GM19043 (cell line): ENCODE data around the gene LRRC53.

ENCODE experiments used
- ATAC-seq: cut with Tn5 transposase; IDR thresholded peaks from one replicate; pipeline ENCODE4 v1.9.1; 2021; ENCODE audit warnings: low read depth; ENCODE audit not compliant: unreplicated experiment

The LRRC53 gene

DNA sequence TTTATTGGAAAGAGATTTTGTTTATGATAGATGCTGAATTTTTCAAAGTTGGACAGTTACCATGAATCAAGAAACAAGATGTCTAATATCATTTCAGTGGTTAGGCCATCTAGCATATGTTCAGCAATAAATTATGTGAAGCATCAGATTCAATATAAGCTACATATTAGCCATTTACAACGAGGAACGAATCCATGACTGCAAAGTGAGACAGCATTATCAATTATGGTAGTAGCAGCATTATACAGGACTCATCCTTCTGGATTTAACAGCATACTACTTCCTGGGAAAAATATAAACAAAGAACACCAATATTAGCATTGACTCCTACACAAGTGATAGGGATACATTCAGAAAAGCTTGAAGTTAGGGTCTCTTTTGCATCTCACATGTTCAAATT, 59.1 kb downstream of the LRRC53 start:
- ATAC-seq = no peak

DNA sequence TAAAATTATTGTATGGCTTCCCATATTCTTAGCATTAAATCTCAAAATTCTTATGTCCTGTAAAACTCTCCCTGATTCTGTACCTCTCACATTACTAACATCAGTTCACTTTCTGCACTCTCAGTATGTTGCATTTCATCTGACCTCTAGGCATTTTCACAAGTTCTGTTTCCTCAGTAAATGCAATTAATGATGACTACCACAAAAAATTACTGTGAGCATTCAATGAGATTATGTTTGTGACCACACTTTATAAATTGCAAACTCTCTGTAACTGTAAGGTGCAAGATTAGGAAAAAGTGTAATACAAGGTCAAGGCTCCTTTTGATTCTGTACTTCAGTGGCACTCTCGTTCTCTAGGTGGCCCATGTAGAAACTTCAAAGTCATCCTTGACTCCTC, 60.4 kb downstream of the LRRC53 start:
- ATAC-seq = no peak

DNA sequence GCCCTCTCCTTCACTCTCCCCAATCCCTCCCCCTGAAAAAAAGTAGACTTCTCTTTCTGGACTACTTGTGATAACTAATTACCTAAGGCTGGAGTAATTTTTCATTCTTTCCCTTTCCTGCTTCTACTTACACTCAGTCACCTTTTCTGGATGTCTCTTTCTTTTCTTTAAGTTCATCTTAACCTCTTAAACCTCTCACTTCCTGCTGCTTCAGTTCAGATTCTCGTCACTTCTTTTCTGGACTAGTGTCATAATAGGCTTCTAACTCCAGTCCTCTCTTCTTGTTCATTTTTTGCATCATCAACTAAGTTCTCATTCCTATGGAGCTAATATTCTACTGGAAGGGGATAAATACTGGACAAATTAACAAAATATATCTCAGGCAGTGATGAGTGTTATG, 75.4 kb downstream of the LRRC53 start:
- ATAC-seq = no peak

DNA sequence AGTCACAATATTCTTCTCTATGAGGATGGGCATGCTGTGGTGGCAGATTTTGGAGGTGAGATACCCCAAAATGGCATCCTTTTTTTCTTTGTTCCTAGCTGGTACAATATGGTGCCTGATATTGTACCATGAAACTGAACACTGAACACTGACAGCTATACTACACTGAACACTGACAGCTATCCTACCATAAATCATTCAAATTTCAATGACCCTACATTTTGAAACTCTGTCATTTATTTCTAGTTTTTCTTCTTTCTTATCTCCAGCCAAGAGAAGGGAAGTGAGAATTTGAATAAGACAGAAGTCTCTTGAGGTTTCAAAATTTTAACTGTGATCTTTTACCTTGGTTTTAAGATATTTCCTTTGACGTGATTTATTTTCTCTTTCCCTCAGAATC, 76.3 kb downstream of the LRRC53 start:
- ATAC-seq = no peak

DNA sequence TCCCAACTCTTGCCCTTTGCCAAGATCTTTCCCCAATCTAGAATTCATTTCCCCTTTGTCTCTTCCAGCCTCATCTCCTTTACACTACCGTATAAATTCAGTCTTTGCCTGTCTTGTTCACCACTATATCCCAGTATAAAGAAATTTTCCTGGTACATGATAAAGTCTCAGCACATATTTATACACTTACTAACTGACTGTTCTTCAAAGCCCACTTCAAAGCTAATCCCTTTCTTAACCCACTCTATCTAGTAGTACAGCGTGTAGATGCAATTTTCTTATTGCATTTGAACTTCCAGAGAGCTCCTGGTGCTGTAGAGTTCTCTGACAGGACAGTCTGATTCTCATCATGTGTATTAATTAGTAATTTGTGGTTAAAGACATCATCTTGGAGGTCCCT, 78.1 kb downstream of the LRRC53 start:
- no peak for ATAC-seq

DNA sequence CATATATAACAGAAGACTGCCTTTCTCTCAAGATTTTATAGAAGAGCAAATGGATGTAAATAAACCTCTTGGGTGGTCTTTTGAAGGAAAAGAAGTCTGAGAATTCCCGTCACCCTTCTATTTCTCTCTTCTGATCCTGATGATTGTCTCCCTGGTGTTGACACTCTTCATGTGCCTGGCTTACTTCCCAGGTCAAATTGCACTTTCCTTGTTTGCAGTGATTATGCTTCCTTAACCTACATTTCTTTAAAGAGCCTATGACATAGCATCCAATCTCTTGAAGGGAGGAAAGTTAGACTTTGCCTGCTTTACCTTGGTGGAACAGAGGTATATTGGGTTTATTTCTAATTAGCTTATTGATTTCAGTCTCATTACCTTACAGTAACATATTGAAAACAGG, 80.1 kb downstream of the LRRC53 start:
- no peak for ATAC-seq

DNA sequence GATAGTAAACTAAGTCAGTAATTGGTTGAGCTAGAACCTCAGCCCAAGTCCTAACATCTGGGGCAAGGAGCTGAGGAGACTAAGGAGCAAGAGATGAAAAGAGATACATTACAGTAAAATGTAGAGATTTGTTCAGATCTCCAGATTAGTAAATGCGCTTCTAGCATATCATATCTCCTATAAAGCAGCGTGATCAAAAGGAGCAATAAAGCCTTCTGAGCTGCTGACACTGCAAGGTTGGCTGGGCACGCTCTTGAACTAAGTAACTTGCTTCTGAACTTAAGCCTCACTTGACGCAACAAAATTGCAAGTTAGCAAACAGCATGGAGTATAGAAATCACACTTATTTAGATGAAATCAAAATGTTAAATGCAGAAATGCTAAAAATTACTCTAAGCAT, 80.9 kb downstream of the LRRC53 start:
- no peak for ATAC-seq

DNA sequence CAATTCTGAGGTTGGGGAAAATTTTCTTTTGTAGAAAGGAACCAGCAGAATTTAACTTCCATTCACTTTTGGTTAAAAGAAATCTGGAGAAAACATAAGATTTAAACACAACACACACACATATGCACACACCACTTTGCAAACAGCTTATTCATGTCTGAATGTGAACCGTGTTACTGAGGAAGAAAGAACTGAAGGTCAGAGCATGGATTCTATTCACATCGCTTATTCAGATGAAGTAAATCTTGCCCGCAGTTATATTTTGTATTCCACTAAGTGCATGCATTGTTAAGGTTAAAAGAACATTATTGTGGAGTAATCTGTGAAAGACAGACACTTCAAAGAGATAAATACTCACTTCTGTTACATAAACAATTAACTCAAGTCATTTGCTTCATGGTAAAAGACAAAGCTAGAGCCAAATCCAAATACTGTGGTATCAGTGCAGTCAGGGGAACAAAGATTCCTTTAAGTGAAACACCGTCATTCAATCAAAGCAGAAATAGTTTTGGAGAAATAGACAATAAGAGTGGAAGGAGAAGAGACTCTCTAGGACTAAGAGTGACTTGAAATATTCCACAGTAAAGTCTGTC, 82.0 kb downstream of the LRRC53 start:
- ATAC-seq = no peak

DNA sequence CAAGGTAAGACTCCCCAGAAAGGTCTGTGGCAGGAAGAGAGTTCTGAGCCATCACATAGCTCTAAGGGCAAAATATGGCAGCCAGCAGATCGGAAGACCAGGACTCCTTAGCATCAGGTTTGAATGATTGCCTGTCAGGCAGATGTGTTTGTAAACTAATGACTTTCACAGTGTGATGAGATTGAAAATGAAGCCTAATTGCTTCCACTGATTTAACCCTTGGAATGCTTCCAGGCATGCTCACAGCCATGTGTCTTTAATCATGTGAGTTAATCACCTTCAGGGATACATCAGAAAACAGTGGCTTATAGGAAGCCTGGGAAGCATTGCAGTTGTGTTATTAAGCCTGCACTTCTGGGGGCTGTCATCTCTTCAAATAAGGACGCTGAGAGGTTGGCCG, 82.8 kb downstream of the LRRC53 start:
- no peak for ATAC-seq

DNA sequence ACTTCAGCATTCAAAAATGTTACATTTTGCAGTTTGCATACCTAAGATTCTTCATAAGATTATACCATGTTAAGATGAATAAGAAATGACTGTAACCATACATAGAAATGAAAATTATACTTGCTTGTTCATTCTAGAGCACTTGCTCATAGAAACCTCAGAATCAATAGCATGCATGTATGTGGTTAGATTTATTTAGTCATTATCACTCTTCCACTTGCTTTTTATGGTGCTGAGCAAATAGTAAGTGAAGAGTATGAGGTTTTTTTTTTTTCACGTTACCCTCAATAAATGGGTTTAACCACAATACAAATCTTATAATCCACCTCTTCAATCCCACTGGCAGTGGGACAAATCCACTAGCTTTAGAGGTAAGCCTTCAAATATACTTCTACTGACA, 84.7 kb downstream of the LRRC53 start:
- no peak for ATAC-seq

DNA sequence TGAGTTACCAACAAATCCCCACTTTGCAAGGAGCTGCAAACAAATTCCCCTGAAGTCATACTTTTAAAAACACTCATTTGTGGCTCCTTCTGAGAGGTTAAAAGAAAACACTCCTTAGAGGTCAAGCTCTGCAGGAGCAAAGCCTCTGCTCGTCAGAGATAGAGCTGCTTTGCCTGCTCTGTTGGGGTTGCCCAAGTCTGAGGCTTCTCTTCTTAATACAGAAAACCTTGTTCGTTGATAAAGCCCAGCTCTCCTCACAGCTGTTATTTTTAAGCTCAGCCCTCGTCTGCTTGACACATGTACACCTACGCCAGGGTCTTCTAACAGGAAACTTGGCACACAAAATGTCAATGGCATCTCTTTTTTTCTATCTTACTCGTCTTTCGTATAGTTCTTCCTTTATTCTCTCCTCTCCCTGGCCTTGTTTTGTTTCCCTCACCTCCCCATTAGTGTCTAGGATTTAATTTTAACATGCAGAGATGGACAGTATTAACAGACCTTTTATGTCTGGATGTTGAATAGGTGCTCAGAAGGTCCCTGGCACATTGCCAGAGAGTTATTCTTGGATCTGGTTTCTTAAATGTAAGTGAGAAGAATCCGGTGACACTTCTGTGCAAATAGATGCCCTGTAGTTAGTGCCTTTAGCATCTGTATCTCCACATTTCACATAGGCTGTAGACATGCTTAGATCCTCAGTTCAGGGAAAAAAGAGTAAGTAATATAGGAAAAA, 86.0 kb downstream of the LRRC53 start:
- no peak for ATAC-seq

DNA sequence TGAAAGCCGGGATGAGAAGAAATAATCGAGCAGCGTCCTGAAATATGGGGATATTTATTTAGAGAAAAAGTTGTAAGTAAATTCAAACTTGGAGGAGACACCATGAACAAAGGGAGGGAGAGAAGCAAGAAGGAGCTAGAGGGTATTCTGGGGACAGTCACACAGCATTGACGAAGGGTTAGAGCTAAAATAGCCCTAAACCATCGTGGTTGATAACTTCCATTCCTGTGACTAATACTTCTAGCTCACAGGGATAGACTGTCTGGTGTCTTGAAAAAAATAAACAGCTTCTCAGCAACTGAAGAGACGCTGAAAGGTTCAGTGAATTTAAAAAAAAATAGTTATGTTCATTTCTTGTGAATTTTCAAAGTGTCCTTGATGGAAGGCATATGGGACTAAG, 86.7 kb downstream of the LRRC53 start:
- no peak for ATAC-seq

DNA sequence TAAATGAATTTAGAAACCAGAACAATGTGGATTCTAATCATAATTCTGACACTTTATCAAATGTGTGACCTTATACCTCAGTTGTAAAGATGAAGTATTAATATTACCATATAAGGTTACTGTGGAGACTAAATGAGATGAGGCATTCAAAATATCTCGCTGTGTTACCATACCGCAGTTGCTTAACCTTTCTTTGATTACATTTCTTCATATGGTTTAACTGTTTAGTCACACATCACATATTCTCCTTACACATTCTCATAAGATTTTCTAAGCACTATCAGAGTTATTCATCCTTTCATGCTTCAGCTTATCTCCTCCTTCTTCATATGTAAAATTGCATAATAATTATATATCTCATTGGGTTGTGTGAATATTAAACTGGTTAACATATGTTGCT, 88.9 kb downstream of the LRRC53 start:
- no peak for ATAC-seq

DNA sequence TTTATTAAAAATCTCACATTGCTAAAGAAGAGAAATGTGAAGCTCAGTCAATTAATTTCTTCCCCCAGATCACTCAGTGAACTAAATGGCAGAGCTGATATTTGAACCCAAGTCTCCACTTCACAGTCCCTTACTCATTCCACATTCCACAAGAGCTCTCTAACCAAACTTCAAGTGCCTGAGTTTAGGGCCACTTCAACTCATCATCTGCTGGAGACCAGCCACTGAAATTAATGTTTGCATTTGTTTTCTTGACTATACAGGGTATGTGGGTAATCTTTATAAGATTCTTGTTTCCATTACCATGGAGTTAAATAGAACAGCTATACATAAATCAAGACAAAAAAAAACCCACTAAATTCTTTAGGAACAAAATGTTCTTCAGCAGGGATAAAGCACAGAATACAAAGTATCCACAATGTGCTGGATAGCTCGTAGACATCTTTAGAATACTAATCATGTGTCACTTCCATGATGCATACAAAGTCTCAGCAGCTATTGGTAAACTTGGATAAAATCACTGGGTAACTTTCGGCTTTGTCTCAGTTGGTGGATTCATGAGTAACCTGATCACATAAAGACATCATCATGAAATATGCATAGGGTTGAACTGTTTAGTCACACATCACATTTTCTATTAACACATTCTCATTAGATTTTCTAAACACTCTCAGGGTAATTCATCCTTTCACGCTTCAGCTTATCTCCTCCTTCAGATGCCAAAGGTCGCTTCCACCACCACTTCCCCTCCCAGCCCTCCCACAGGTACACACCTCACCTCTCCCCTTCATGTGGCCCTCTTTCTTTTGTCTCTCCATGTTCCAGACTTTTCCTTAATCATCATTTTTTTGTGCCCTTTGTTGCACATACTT, 89.8 kb downstream of the LRRC53 start:
- ATAC-seq = no peak

DNA sequence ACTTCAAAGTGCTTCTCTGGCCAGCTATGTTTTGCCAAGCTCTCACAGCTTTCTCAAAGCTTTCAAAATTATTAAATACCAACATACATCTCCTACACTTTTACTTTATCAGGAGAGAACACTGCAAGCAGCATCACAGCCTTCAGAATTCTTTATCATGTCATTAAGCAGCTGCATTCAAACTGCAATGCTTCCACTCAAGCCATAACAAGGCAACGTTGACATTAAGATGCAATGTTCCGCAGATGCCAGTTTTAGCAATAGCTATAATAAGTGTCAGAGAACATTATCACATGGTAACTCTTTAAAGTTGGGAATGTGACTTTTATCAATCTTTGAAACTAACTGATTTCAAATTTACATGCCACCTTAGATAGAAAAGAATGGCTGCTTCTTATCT, 91.9 kb downstream of the LRRC53 start:
- ATAC-seq = no peak
